Measurements from ENCODE around the gene PIBF1.
A peak's percentile ranks its signal among the peaks of the same experiment; 100 is the strongest.
"Not testable (repeated sequence)": the region's sequence is repeated elsewhere in the genome, so short reads cannot be mapped to it uniquely, and the experiment has no call there.

PIBF1 gene

DNA sequence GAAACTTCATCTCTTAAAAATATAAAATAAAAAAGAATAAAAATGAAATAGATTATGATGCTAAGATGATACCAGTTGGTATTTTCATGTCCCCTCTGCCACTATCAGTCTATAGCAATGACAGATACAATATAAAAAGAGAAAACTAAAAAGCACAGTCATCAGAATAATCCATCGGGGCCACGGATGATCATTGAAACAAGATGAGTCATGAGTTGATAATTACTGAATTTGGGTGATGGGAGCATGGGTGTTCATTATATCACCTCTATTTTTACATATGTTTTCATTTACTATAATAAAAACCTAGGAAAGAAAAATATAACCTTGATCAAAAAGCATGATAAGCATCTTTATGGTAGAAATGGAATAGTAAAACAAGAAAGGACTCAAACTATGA, 41.1 kb downstream of the PIBF1 start:
- TF ChIP-seq, protein P1, sequence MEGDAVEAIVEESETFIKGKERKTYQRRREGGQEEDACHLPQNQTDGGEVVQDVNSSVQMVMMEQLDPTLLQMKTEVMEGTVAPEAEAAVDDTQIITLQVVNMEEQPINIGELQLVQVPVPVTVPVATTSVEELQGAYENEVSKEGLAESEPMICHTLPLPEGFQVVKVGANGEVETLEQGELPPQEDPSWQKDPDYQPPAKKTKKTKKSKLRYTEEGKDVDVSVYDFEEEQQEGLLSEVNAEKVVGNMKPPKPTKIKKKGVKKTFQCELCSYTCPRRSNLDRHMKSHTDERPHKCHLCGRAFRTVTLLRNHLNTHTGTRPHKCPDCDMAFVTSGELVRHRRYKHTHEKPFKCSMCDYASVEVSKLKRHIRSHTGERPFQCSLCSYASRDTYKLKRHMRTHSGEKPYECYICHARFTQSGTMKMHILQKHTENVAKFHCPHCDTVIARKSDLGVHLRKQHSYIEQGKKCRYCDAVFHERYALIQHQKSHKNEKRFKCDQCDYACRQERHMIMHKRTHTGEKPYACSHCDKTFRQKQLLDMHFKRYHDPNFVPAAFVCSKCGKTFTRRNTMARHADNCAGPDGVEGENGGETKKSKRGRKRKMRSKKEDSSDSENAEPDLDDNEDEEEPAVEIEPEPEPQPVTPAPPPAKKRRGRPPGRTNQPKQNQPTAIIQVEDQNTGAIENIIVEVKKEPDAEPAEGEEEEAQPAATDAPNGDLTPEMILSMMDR (IDR thresholded peaks at IDR 0.05; ENCODE audit: low read depth, low read length): no peak
- DNase-seq (ENCODE audit: extremely low read depth, low read depth): no peak

DNA sequence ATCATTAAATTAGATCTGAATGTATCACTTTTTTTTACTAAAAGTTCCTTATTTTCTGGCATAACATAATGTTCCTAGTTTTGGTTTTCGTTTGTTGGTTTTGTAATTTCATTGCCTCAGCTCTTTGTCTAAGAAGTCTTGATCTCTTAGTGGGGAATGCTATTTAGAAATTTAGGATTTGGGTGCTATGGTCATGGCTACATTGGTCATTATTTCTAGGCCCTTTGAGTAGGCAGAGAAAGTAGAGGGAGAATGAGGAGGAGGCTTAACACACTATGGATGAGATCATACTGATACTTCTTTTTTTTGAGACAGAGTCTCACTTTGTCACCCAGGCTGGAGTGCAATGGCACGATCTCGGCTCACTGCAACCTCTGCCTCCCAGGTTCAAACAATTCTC, 41.8 kb downstream of the PIBF1 start:
- DNase-seq (ENCODE audit: extremely low read depth, low read depth): no peak
- TF ChIP-seq, protein P1 (IDR thresholded peaks at IDR 0.05; ENCODE audit: low read depth, low read length): no peak

DNA sequence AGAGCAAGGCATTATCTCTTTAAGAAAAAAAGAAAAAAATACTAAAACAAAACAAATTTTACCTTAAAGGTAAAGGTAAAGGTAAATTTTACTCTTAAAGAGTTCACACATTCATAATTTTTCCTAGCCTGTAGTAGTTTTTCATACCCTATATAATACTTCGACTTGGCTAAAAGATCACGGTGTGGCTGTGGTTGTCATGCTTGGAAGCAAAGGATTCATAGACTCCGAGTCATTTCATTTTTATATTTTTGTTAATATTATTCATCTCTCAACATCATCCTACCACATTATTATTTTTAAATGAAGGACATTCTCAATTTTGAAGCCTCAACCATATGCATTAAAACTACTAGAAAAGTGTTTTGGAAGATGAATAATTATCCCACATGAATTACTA, 52.7 kb downstream of the PIBF1 start:
- TF ChIP-seq, protein P1 (IDR thresholded peaks at IDR 0.05; ENCODE audit: low read depth, low read length): no peak
- no peak for DNase-seq (ENCODE audit: extremely low read depth, low read depth)

DNA sequence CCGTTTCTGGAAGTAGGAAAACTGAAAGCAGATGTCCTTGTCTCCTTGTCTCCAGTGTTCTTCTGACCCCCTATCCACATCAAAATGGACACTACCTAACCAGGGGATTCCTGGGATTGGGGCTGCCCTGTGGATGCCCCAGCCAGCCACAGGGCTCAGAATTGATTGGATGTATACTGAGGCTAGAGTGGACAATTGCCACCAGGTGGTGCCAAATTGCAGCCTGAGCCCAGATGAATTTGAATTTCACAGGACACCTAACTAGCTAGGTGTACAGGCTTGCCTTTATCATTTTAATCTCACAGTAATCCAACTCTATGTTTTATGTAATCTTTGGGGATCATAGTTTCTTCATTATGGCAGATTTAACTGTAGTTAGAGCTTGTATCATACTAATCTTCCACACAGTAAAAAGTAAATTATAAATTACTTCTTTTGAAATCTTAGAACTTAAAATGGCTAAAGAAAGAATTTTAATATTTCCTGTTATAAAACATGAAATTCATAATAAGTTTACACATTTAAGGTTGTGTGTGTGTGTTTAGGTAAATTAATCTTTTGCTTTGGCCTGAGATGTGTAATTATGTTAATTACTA, 58.0 kb downstream of the PIBF1 start:
- TF ChIP-seq, protein P1 (IDR thresholded peaks at IDR 0.05; ENCODE audit: low read depth, low read length): peak; percentile 70
- DNase-seq (ENCODE audit: extremely low read depth, low read depth): no peak

DNA sequence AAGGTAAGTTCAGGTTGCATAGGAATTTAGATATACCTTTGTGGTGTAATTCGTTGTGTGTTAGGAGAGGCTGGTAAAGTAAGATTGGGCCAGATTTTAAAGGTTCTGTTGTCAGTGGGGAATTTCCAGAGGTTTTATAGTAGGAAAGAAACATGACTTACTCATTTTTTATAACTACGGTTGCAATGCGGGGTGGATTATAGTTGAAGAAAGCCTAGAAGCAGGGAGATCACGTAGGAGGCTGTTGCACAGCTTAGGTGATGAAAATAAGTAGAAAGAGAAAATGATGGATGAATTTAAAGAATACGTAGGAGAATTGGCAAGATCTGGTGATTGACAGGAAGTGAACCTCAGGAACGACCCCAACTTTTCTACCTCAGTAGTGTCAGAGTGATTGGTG, 61.1 kb downstream of the PIBF1 start:
- TF ChIP-seq, protein P1 (IDR thresholded peaks at IDR 0.05; ENCODE audit: low read depth, low read length): no peak
- no peak for DNase-seq (ENCODE audit: extremely low read depth, low read depth)

DNA sequence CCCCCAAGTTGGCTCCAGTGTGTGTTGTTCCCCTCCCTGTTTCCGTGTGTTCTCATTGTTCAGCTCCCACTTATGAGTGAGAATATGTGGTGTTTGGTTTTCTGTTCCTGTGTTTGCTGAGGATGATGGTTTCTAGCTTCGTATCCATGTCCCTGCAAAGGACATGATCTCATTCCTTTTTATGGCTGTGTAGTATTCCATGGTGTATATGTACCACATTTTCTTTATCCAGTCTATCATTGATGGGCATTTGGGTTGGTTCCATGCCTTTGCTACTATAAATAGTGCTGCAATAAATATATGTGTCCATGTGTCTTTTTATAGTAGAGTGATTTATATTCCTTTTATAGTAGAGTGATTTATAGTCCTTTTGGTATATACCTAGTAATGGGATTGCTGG, 63.2 kb downstream of the PIBF1 start:
- DNase-seq (ENCODE audit: extremely low read depth, low read depth): not testable (repeated sequence)

DNA sequence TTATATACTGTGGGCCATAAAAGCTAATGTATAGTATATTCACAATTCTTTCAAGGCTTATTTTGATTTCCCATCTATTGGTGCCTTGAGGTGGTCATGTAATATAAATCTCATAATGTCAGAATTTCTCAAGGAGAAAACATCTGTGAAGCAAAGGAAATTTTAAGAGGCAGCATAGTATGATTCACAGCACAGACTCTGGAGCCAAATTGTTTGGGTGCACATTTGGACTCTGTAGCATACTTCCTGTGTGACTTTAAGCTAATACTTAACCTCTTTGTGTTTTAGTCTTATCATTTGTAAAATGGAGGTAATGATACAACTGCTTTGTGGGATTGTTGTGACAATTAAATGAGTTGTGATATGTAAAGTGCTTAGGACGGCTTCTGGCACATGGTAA, 67.6 kb downstream of the PIBF1 start:
- no peak for DNase-seq (ENCODE audit: extremely low read depth, low read depth)
- TF ChIP-seq, protein P1 (IDR thresholded peaks at IDR 0.05; ENCODE audit: low read depth, low read length): no peak

DNA sequence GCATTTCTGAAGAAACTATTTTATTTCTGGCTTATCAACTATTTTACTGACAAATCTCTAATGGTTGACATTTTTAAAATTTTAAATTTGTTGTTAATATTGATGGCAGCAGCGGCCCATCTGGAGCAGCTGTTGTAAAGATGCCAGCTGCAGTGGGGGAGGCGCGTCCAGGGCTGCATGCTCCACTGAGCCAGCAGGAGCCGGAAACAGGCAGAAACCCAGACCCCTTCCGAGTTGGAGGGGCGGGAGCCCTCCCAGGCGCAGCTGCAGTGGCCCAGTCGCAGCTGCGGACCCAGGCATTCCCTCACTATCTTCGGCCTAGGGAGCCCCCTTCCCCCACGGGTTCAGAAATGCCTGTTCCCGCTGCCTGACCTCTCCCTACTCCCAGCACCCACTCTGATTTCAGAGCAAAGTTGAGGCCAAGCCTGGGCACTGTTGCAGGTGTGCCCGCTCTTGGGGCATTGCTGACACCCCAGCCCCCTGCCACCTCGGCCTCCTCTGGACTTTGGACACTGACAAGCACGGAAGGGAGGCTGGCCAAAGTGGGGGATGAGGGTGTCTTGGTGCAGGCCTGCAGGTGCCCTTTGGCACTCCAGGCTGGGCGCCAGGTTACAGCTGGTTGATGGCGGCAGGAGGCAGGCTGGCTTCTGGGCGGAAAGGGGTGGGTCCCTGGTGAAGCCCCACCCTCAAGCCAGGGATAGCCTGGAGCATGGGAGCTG, 69.2 kb downstream of the PIBF1 start:
- TF ChIP-seq, protein P1 (IDR thresholded peaks at IDR 0.05; ENCODE audit: low read depth, low read length): no peak
- no peak for DNase-seq (ENCODE audit: extremely low read depth, low read depth)
